HG02852 (cell line): ENCODE results near the gene PLEKHS1.
A peak's percentile ranks its signal among the peaks of the same experiment; 100 is the strongest.
"Not testable (repeated sequence)": the region's sequence is repeated elsewhere in the genome, so short reads cannot be mapped to it uniquely, and the experiment has no call there.

ENCODE experiments used
- ATAC-seq: cut with Tn5 transposase; IDR thresholded peaks from one replicate; pipeline ENCODE4 v1.9.1; 2021; ENCODE audit warnings: mild to moderate bottlenecking, moderate library complexity; ENCODE audit not compliant: unreplicated experiment

PLEKHS1 gene

GRCh38 chr10:113782986-113783704, 31.7 kb downstream of the PLEKHS1 start:
- no peak for ATAC-seq

DNA sequence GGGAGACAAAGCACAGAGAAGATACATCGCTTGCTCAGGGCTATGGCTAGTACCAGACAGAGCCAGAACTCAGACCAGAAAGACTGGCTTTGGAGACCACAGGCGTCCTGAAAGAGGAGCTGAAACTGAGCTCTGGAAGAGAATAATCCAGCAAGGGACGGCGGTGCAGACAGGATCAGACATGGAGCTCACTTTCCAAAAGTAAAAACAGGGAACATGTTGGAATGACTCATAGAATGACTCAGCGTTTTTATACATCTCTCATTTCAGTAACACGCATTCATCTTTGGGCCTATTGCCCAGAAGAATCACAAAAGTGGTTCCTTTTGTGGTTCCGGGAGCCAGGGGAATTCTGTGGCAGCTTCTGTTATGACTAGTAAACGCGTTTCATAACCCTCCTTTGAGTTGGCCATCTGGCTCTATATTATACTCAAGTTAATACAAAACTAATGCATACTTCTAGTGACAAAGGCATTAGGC, 37.2 kb downstream of the PLEKHS1 start:
- peak; percentile 89 for ATAC-seq

- no peak for ATAC-seq
Observed at GRCh38 chr10:113791691-113792090, 40.2 kb downstream of the PLEKHS1 start.

DNA sequence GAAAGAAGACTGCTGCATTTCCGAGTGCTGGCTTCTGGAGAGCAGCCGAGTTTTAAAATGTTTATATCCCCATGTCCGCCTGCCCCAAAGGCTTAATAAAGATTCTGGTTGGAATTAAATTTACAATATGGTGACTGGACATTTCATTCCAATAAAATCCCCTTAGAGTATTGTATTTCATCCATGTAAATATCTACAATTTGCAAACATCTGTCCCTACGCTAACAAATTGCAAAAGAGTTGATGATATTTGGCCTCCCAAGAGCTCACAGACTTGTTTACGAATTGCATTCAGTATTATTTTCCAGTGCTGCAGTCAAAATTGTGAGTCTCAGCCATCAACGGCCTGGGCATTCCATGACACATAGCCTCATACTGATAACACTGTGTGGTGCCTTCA, 50.1 kb downstream of the PLEKHS1 start:
- ATAC-seq, result no peak

DNA sequence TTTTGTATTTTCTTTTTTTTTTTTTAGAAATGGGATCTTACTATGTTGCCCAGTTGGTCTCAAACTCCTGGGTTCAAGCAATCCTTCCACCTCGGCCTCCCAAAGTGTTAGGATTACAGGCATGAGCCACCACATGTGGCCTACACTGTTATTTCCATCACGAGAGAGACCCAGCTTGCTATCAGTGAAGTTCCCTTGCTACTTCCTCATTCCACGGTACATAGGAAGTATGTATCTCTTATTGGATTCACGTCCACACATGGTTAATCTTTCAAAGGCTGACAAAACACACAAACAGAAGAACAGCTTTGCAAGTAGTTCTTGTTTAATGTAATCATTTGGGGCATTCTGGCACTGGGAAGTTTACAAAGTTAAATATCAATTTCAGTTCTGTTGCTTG, 51.5 kb downstream of the PLEKHS1 start:
- no peak for ATAC-seq

GRCh38 chr10:113806503-113806902, 55.0 kb downstream of the PLEKHS1 start:
- no peak for ATAC-seq

- peak; percentile 64 for ATAC-seq
Observed at GRCh38 chr10:113808168-113808567, 56.7 kb downstream of the PLEKHS1 start.

- ATAC-seq, result not testable (repeated sequence)
Observed at GRCh38 chr10:113814700-113815099, 63.2 kb downstream of the PLEKHS1 start.

DNA sequence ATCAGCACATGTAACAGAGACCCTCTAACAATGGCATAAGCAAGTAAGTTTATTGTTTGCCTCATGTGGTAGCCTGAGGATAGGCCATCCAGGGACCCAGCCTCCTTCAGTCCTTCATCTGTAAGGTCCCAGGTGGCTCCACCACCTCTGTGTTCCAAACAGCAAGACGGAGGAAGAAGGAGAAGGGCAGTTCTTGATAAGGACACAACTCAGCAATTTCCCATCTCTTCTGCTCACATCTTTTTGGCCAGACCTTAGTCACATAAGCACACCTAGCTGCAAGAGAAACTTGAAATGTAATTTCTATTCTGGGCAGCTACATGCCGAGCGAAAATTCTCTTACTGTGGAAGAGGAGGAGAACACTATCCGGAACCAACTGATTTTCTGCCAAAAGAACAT, 68.5 kb downstream of the PLEKHS1 start:
- no peak for ATAC-seq

GRCh38 chr10:113820507-113820906, 69.0 kb downstream of the PLEKHS1 start:
- no peak for ATAC-seq

- ATAC-seq, result not testable (repeated sequence)
Observed at GRCh38 chr10:113821306-113821705, 69.8 kb downstream of the PLEKHS1 start.

GRCh38 chr10:113822174-113822573, 70.7 kb downstream of the PLEKHS1 start:
- no peak for ATAC-seq

DNA sequence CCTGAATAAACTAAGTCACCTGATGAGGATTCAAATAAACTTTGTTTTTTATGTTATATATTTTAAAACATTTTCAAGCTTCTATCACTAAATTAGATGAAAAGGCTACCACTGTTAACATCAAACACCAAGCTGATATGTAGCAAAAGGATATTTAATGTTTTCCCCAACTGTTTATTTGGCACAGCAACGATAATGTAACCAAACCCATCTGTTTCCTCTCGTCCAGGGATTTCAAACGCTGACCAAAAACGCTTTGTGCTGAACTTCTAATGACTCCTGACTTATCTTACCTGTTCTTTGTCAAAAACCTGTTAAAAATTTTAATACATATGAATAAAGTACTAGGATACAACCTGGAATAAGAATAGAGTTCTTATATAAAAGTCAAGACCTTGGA, 71.9 kb downstream of the PLEKHS1 start:
- ATAC-seq, result no peak

DNA sequence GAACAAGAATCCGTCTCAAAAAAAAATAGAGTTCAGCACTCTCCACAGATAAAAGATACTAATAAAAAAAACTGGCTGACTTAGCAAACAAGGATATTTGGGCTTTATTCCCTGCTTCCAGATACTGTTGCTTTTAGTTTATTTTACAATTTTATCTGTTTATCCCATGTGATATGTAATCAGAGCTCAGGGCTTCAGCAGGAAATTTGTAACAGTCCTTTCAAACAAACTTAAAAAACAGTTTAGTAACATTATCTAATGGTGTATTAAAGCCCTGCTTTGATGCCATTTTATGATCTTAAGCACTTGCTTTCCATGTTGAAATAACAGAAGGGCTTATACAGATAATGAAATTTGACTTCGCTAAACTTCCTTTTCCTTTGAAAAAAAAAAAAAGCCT, 74.3 kb downstream of the PLEKHS1 start:
- ATAC-seq, result no peak

GRCh38 chr10:113828567-113828966, 77.1 kb downstream of the PLEKHS1 start:
- not testable (repeated sequence) for ATAC-seq
